Activated B cell treated with CpG ODN at 0.5 μM for 24 hours (primary cell): ENCODE measurements around the gene H2BK1. TPM values are rescaled to one million over a fixed set of nuclear protein-coding genes. Genes with fewer than 3 reads are reported as not detected.

Source experiments
- ATAC-seq: fragments of 200-7000 bp; cut with Tn5 transposase; one replicate; pipeline ENCODE4 v1.10.0; 2021; ENCODE audit warnings: low read depth, mild to moderate bottlenecking, moderate library complexity
- CTCF ChIA-PET: fragments of 350-600 bp; sonication (Branson Sonifier 250); formaldehyde crosslinking; loops from one replicate; lab custom pipeline; 2021; ENCODE audit warnings: antibody characterized with exemption; lab: Charles Lee
- POLR2A ChIA-PET: fragments of 350-600 bp; sonication (Branson Sonifier 250); formaldehyde crosslinking; loops from one replicate; lab custom pipeline; 2021; ENCODE audit warnings: antibody characterized with exemption; lab: Charles Lee
- DNase-seq: peaks from one replicate; pipeline ENCODE4 v3.0.0; 2022
- H3K27ac Mint-ChIP-seq: one replicate; pipeline ENCODE4 v1.8.0; 2020; ENCODE audit warnings: mixed read lengths
- H3K27me3 Mint-ChIP-seq: one replicate; pipeline ENCODE4 v1.8.0; 2021; ENCODE audit warnings: mixed read lengths
- H3K36me3 Mint-ChIP-seq: one replicate; pipeline ENCODE4 v1.8.0; 2021; ENCODE audit warnings: low read depth, mixed read lengths
- H3K4me1 Mint-ChIP-seq: one replicate; pipeline ENCODE4 v1.8.0; 2021; ENCODE audit warnings: mixed read lengths
- H3K4me3 Mint-ChIP-seq: one replicate; pipeline ENCODE4 v1.8.0; 2020; ENCODE audit warnings: mild to moderate bottlenecking, mixed read lengths
- H3K9me3 Mint-ChIP-seq: one replicate; pipeline ENCODE4 v1.8.0; 2020; ENCODE audit warnings: mixed read lengths
- CTCF ChIP-seq: fragments of 200-600 bp; IDR thresholded peaks from one replicate; pipeline ENCODE4 v1.8.0; 2022; ENCODE audit warnings: antibody characterized with exemption, mild to moderate bottlenecking
- intact Hi-C: fragments of 100-400 bp; cut with micrococcal nuclease; formaldehyde crosslinking; loops from one replicate; pipeline ENCODE4 v1.15.1; 2024
- total RNA-seq: library from RNA; stranded (reverse); gene quantifications from 2 replicates; pipeline ENCODE4 v1.2.3, GENCODE V29; 2022

H2BK1 gene
- total RNA-seq, 1 donor from 2014 or later = 1.8 TPM

GRCh38 chr7:151218170-151218569 lies 7.9 kb upstream of the H2BK1 start:
- TF ChIP-seq CTCF = no peak
- peaks cover 84% of the 10 kb centered on the region for H3K36me3 Mint-ChIP-seq
- CTCF ChIA-PET = no interaction called here
- H3K4me3 Mint-ChIP-seq = no peak overlapping the region
- DNase-seq (no peak), ATAC-seq (no peak)
- intact Hi-C loops = no loop called here
- H3K4me1 Mint-ChIP-seq = no peaks in the 10 kb centered on the region
- POLR2A ChIA-PET = no interaction called here
- H3K9me3 Mint-ChIP-seq = no peaks in the 10 kb centered on the region
- no peaks in the 10 kb centered on the region for H3K27me3 Mint-ChIP-seq
- H3K27ac Mint-ChIP-seq = no peak overlapping the region

- H3K4me3 Mint-ChIP-seq = no peak overlapping the region
- DNase-seq (no peak), ATAC-seq (no peak)
- no peaks in the 10 kb centered on the region for H3K4me1 Mint-ChIP-seq
- no peak overlapping the region for H3K27ac Mint-ChIP-seq
- intact Hi-C loops = no loop called here
- H3K36me3 Mint-ChIP-seq = peaks cover 82% of the 10 kb centered on the region
- POLR2A ChIA-PET = no interaction called here
- CTCF ChIA-PET = no interaction called here
- H3K27me3 Mint-ChIP-seq = no peaks in the 10 kb centered on the region
- no peak for TF ChIP-seq CTCF
- no peaks in the 10 kb centered on the region for H3K9me3 Mint-ChIP-seq
Observed at GRCh38 chr7:151215396-151215795, 5.1 kb upstream of the H2BK1 start.

GRCh38 chr7:151213826-151214225 lies 3.5 kb upstream of the H2BK1 start:
- Mint-ChIP-seq H3K9me3 (no peaks in the 10 kb centered on the region), H3K27me3 (no peaks in the 10 kb centered on the region), H3K36me3 (peaks cover 71% of the 10 kb centered on the region), H3K4me1 (no peaks in the 10 kb centered on the region), H3K4me3 (no peak overlapping the region), H3K27ac (no peak overlapping the region)
- TF ChIP-seq CTCF = no peak
- ATAC-seq = no peak
- intact Hi-C loops = no loop called here
- ChIA-PET CTCF (no interaction called here), POLR2A (no interaction called here)
- DNase-seq = no peak

GRCh38 chr7:151212626-151213025 lies 2.3 kb upstream of the H2BK1 start:
- no peaks in the 10 kb centered on the region for H3K27me3 Mint-ChIP-seq
- H3K36me3 Mint-ChIP-seq = peaks cover 59% of the 10 kb centered on the region
- intact Hi-C loops = no loop called here
- DNase-seq = no peak
- TF ChIP-seq CTCF = no peak
- no peak for ATAC-seq
- POLR2A ChIA-PET = no interaction called here
- H3K4me3 Mint-ChIP-seq = no peak overlapping the region
- no peak overlapping the region for H3K27ac Mint-ChIP-seq
- CTCF ChIA-PET = no interaction called here
- H3K9me3 Mint-ChIP-seq = no peaks in the 10 kb centered on the region
- H3K4me1 Mint-ChIP-seq = no peaks in the 10 kb centered on the region

GRCh38 chr7:151211155-151211772 lies 976 bp upstream of the H2BK1 start:
- ChIA-PET POLR2A (interaction anchor here (0.5 kb wide), 1 partner anchor 885 kb away, joined by 7 read pairs; no protein-coding TSS in a partner anchor), CTCF (interaction anchor here (1.4 kb wide), 1 partner anchor 88 kb away, joined by 3 read pairs; no protein-coding TSS in a partner anchor)
- Mint-ChIP-seq H3K4me1 (no peaks in the 10 kb centered on the region), H3K27me3 (no peaks in the 10 kb centered on the region), H3K27ac (no peak overlapping the region), H3K4me3 (no peak overlapping the region), H3K9me3 (no peaks in the 10 kb centered on the region), H3K36me3 (peaks cover 48% of the 10 kb centered on the region)
- ATAC-seq = no peak
- intact Hi-C loops = no loop called here
- no peak for DNase-seq
- no peak for TF ChIP-seq CTCF
